Body of pancreas (tissue), 4 donors: ENCODE measurements around the gene COL3A1.

Source experiments
- POLR2A ChIP-seq, 3 donors: fragments of 450-650 bp; IDR thresholded peaks; one replicate each; pipeline ENCODE4 v1.6.1; 2016; ENCODE audit warnings: antibody characterized with exemption in 3 of 3, mild to moderate bottlenecking in 2 of 3
- TF ChIP-seq, protein P1 (sequence below), 7 experiments: fragments of 450-650 bp in 4 of 7; fragments of 200-600 bp in 3 of 7; sonication (generic) in 3 of 7; IDR thresholded peaks; one replicate each; pipeline ENCODE4 v1.5.1; 2016 to 2019; ENCODE audit warnings: antibody characterized with exemption in 7 of 7

GRCh38 chr2:188984065-188984491 is 9.9 kb downstream of the COL3A1 start:
- TF ChIP-seq, protein P1, sequence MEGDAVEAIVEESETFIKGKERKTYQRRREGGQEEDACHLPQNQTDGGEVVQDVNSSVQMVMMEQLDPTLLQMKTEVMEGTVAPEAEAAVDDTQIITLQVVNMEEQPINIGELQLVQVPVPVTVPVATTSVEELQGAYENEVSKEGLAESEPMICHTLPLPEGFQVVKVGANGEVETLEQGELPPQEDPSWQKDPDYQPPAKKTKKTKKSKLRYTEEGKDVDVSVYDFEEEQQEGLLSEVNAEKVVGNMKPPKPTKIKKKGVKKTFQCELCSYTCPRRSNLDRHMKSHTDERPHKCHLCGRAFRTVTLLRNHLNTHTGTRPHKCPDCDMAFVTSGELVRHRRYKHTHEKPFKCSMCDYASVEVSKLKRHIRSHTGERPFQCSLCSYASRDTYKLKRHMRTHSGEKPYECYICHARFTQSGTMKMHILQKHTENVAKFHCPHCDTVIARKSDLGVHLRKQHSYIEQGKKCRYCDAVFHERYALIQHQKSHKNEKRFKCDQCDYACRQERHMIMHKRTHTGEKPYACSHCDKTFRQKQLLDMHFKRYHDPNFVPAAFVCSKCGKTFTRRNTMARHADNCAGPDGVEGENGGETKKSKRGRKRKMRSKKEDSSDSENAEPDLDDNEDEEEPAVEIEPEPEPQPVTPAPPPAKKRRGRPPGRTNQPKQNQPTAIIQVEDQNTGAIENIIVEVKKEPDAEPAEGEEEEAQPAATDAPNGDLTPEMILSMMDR (IDR thresholded peaks at IDR 0.05): peak in 3 of 7 experiments; percentile 19 to 32 (median 21)
- no peak for TF ChIP-seq POLR2A (IDR thresholded peaks at IDR 0.05)
